ENCODE results near the gene AUTS2. TPM values are rescaled to one million over a fixed set of nuclear protein-coding genes. Genes with fewer than 3 reads are reported as not detected.

Gene AUTS2
- total RNA-seq, 2 donors from 2014 or later, result 2.9 to 7.9 TPM

- Mint-ChIP-seq H3K36me3 (ENCODE audit: insufficient read depth in 2 of 2) (no peaks in the 10 kb centered on the region), H3K27me3 (ENCODE audit: low read depth) (no peaks in the 10 kb centered on the region), H3K4me3 (no peak overlapping the region), H3K27ac (no peak overlapping the region), H3K9me3 (no peaks in the 10 kb centered on the region), H3K4me1 (ENCODE audit: low read depth) (no peaks in the 10 kb centered on the region)
- DNase-seq (no peak), ATAC-seq (replicated peaks in 1 of 2) (no peak)
Measured at GRCh38 chr7:70104243-70104642, 506.0 kb downstream of the AUTS2 start.

DNA sequence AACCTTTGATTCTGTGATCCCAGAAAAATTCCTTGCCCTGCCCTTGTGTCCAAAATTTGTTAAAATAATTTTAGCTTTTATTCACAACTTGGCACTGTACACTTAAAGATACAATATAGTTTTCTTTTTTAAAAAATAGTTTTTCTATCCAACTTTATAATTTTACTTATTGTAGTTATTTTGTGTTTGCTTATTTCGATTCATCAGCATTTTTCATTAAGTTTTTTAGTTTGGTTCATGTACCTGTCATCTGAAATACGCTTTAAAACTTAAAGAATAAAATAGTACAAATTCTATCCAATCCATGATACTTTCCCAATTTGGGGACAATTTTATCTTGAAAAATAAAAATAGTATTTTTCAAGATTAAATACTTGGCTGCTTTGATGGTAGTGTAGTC, 514.8 kb downstream of the AUTS2 start:
- Mint-ChIP-seq H3K4me3 (no peak overlapping the region), H3K27me3 (ENCODE audit: low read depth) (no peaks in the 10 kb centered on the region), H3K4me1 (ENCODE audit: low read depth) (no peaks in the 10 kb centered on the region), H3K36me3 (ENCODE audit: insufficient read depth in 2 of 2) (no peaks in the 10 kb centered on the region), H3K27ac (no peak overlapping the region), H3K9me3 (no peaks in the 10 kb centered on the region)
- DNase-seq, result no peak
- ATAC-seq (replicated peaks in 1 of 2), result no peak

DNA sequence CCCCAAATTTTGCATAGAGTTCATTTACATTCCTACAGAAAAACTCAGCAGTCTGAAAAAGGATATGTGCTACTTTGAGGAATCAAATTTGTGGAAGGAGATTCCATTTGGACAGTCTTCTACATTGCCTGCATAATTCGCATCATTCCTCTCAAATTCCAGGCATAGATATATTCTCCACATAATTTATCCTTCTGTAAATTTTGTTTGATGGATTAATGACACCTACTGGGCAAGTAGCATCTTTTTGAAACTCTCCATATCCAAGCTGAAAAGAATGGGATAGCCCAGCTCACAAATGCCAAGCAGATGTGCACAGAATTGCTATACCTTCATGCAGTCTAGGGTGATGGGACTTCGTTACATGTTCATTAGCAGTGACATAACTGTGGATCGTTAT, 515.3 kb downstream of the AUTS2 start:
- Mint-ChIP-seq H3K4me1 (ENCODE audit: low read depth) (no peaks in the 10 kb centered on the region), H3K4me3 (no peak overlapping the region), H3K9me3 (no peaks in the 10 kb centered on the region), H3K27me3 (ENCODE audit: low read depth) (no peaks in the 10 kb centered on the region), H3K27ac (no peak overlapping the region), H3K36me3 (ENCODE audit: insufficient read depth in 2 of 2) (no peaks in the 10 kb centered on the region)
- DNase-seq (no peak), ATAC-seq (replicated peaks in 1 of 2) (no peak)

GRCh38 chr7:70114806-70115205, 516.5 kb downstream of the AUTS2 start:
- ATAC-seq (replicated peaks in 1 of 2) (no peak), DNase-seq (no peak)
- H3K4me3 Mint-ChIP-seq, result no peak overlapping the region
- H3K9me3 Mint-ChIP-seq, result peaks cover 0 to 2% of the 10 kb centered on the region in 2 donors
- no peaks in the 10 kb centered on the region for H3K4me1 Mint-ChIP-seq (ENCODE audit: low read depth)
- no peak overlapping the region for H3K27ac Mint-ChIP-seq
- H3K27me3 Mint-ChIP-seq (ENCODE audit: low read depth), result no peaks in the 10 kb centered on the region
- H3K36me3 Mint-ChIP-seq (ENCODE audit: insufficient read depth in 2 of 2), result no peaks in the 10 kb centered on the region

GRCh38 chr7:70116244-70116643, 518.0 kb downstream of the AUTS2 start:
- peaks cover under 1 to 3% of the 10 kb centered on the region in 2 donors for H3K9me3 Mint-ChIP-seq
- no peaks in the 10 kb centered on the region for H3K36me3 Mint-ChIP-seq (ENCODE audit: insufficient read depth in 2 of 2)
- no peaks in the 10 kb centered on the region for H3K27me3 Mint-ChIP-seq (ENCODE audit: low read depth)
- DNase-seq (no peak), ATAC-seq (replicated peaks in 1 of 2) (no peak)
- H3K4me3 Mint-ChIP-seq, result no peak overlapping the region
- H3K27ac Mint-ChIP-seq, result no peak overlapping the region
- H3K4me1 Mint-ChIP-seq (ENCODE audit: low read depth), result no peaks in the 10 kb centered on the region

GRCh38 chr7:70116867-70117266, 518.6 kb downstream of the AUTS2 start:
- no peaks in the 10 kb centered on the region for H3K27me3 Mint-ChIP-seq (ENCODE audit: low read depth)
- ATAC-seq (replicated peaks in 1 of 2), result no peak
- no peak overlapping the region for H3K27ac Mint-ChIP-seq
- DNase-seq, result no peak
- no peaks in the 10 kb centered on the region for H3K4me1 Mint-ChIP-seq (ENCODE audit: low read depth)
- no peaks in the 10 kb centered on the region for H3K36me3 Mint-ChIP-seq (ENCODE audit: insufficient read depth in 2 of 2)
- no peak overlapping the region for H3K4me3 Mint-ChIP-seq
- H3K9me3 Mint-ChIP-seq, result peaks cover 4% of the 10 kb centered on the region in 2 donors

- ATAC-seq (replicated peaks in 1 of 2) (no peak), DNase-seq (no peak)
- no peaks in the 10 kb centered on the region for H3K27me3 Mint-ChIP-seq (ENCODE audit: low read depth)
- H3K9me3 Mint-ChIP-seq, result peaks cover 4 to 15% of the 10 kb centered on the region in 2 donors
- H3K27ac Mint-ChIP-seq, result no peak overlapping the region
- H3K4me3 Mint-ChIP-seq, result no peak overlapping the region
- H3K4me1 Mint-ChIP-seq (ENCODE audit: low read depth), result no peaks in the 10 kb centered on the region
- H3K36me3 Mint-ChIP-seq (ENCODE audit: insufficient read depth in 2 of 2), result peaks cover 0 to 5% of the 10 kb centered on the region in 2 donors
Measured at GRCh38 chr7:70120851-70121250, 522.6 kb downstream of the AUTS2 start.

DNA sequence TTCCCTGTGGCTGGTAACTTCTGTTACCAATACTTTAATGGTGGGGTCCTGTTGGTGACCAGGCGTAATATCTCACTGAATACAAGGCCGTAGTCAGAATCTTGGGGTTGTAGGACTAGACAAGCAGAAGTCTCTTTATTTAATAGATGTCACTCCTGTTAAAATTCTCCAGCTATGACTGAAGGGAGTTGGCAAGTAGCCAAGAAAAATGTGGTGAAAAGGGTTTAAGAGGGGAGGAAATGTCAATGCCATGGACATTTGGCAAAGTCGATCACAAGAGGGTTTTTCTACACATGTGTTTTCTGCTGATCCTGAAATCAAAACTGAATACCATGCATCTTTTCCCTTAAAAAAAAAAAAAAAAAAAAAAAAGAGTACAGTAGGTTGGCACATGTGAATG, 533.5 kb downstream of the AUTS2 start:
- no peak overlapping the region for H3K27ac Mint-ChIP-seq
- no peaks in the 10 kb centered on the region for H3K4me1 Mint-ChIP-seq (ENCODE audit: low read depth)
- ATAC-seq (replicated peaks in 1 of 2) (no peak), DNase-seq (no peak)
- no peak overlapping the region for H3K4me3 Mint-ChIP-seq
- H3K27me3 Mint-ChIP-seq (ENCODE audit: low read depth), result no peaks in the 10 kb centered on the region
- H3K36me3 Mint-ChIP-seq (ENCODE audit: insufficient read depth in 2 of 2), result peaks cover 0 to 2% of the 10 kb centered on the region in 2 donors
- peaks cover 0 to 3% of the 10 kb centered on the region in 2 donors for H3K9me3 Mint-ChIP-seq

- no peak for DNase-seq
- ATAC-seq (replicated peaks in 1 of 2), result no peak
- H3K27ac Mint-ChIP-seq, result no peak overlapping the region
- H3K4me3 Mint-ChIP-seq, result no peak overlapping the region
- H3K36me3 Mint-ChIP-seq (ENCODE audit: insufficient read depth in 2 of 2), result peaks cover 0 to 1% of the 10 kb centered on the region in 2 donors
- no peaks in the 10 kb centered on the region for H3K4me1 Mint-ChIP-seq (ENCODE audit: low read depth)
- H3K9me3 Mint-ChIP-seq, result peaks cover 0 to 2% of the 10 kb centered on the region in 2 donors
- no peaks in the 10 kb centered on the region for H3K27me3 Mint-ChIP-seq (ENCODE audit: low read depth)
Measured at GRCh38 chr7:70132226-70132851, 534.1 kb downstream of the AUTS2 start.

- DNase-seq (no peak), ATAC-seq (replicated peaks in 1 of 2) (no peak)
- no peak overlapping the region for H3K27ac Mint-ChIP-seq
- no peaks in the 10 kb centered on the region for H3K9me3 Mint-ChIP-seq
- no peak overlapping the region for H3K4me3 Mint-ChIP-seq
- H3K36me3 Mint-ChIP-seq (ENCODE audit: insufficient read depth in 2 of 2), result no peaks in the 10 kb centered on the region
- H3K4me1 Mint-ChIP-seq (ENCODE audit: low read depth), result no peaks in the 10 kb centered on the region
- H3K27me3 Mint-ChIP-seq (ENCODE audit: low read depth), result no peaks in the 10 kb centered on the region
Measured at GRCh38 chr7:70132852-70133690, 534.8 kb downstream of the AUTS2 start.

- H3K9me3 Mint-ChIP-seq, result no peaks in the 10 kb centered on the region
- H3K4me1 Mint-ChIP-seq (ENCODE audit: low read depth), result no peaks in the 10 kb centered on the region
- H3K27ac Mint-ChIP-seq, result no peak overlapping the region
Measured at GRCh38 chr7:70134029-70134770, 535.9 kb downstream of the AUTS2 start.

DNA sequence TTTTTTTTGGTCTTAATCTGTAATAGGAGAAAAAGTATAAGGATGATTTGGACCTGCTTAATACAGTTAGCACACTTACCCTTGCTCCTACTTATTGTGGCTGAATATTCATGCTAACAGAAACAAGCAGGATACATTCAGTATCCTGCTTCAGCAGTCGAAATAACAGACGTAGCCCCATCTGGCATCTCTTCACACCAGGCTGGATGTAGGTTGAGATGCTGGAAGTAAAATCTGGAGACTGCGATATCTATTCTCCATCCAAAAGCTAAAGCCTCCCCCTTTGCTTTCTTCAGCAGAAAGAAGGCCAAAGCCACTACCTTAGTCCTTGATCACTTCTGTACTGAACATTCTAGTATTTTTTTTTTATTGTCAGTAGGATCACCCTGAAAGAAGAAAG, 537.4 kb downstream of the AUTS2 start:
- Mint-ChIP-seq H3K27ac (no peak overlapping the region), H3K9me3 (no peaks in the 10 kb centered on the region), H3K27me3 (ENCODE audit: low read depth) (no peaks in the 10 kb centered on the region), H3K4me3 (no peak overlapping the region), H3K36me3 (ENCODE audit: insufficient read depth in 2 of 2) (no peaks in the 10 kb centered on the region), H3K4me1 (ENCODE audit: low read depth) (no peaks in the 10 kb centered on the region)
- ATAC-seq (replicated peaks in 1 of 2), result no peak
- DNase-seq, result no peak

More at GRCh38 chr7:70134029-70134770, 535.9 kb downstream of the AUTS2 start:
- no peaks in the 10 kb centered on the region for H3K27me3 Mint-ChIP-seq (ENCODE audit: low read depth)
- no peaks in the 10 kb centered on the region for H3K36me3 Mint-ChIP-seq (ENCODE audit: insufficient read depth in 2 of 2)
- no peak for DNase-seq
- no peak for ATAC-seq (replicated peaks in 1 of 2)
- H3K4me3 Mint-ChIP-seq, result no peak overlapping the region

GRCh38 chr7:70137126-70137525, 538.9 kb downstream of the AUTS2 start:
- ATAC-seq (replicated peaks in 1 of 2) (no peak), DNase-seq (no peak)
- Mint-ChIP-seq H3K27me3 (ENCODE audit: low read depth) (peaks cover 6% of the 10 kb centered on the region), H3K36me3 (ENCODE audit: insufficient read depth in 2 of 2) (no peaks in the 10 kb centered on the region), H3K4me1 (ENCODE audit: low read depth) (no peaks in the 10 kb centered on the region), H3K9me3 (no peaks in the 10 kb centered on the region), H3K4me3 (no peak overlapping the region), H3K27ac (no peak overlapping the region)

Data from activated T-cell treated with anti-CD3 and anti-CD28 coated beads, Interleukin-2, amount 50 U/mL, for 72 hours (primary cell).